OCI-LY7 (cell line): ENCODE data around the gene SHOC2. TPM values are rescaled to one million over a fixed set of nuclear protein-coding genes. Genes with fewer than 3 reads are reported as not detected.

ENCODE experiments used
- BruUV-seq: library from RNA; stranded (reverse); fragments of 400-500 nt; replicated peaks from 2 replicates; lab custom pipeline; 2021; lab: Mats Ljungman, UMichigan
- CTCF ChIA-PET: fragments of 300-600 bp; sonication (Branson Sonifier 250); formaldehyde crosslinking; loops from one replicate; lab custom pipeline; 2022; ENCODE audit warnings: antibody characterized with exemption; ENCODE audit not compliant: unreplicated experiment; lab: Charles Lee
- POLR2A ChIA-PET: fragments of 300-600 bp; sonication (Branson Sonifier 250); formaldehyde crosslinking; loops from one replicate; lab custom pipeline; 2022; ENCODE audit warnings: antibody characterized with exemption; lab: Charles Lee
- DNase-seq: peaks from one replicate; pipeline ENCODE4 v3.0.0-alpha.2; 2015; ENCODE audit warnings: low spot score
- H2AFZ ChIP-seq: fragments of 200-600 bp; sonication (generic), shearing (Covaris generic); 2 replicates; pipeline ENCODE4 v1.6.1; 2014; ENCODE audit warnings: mild to moderate bottlenecking, antibody characterized with exemption, low read length, moderate library complexity
- H3K27ac ChIP-seq: fragments of 200-600 bp; sonication (generic); 2 replicates; pipeline ENCODE4 v1.5.1; 2014; ENCODE audit warnings: mixed run types, low read depth, mild to moderate bottlenecking, moderate library complexity, low read length, inconsistent platforms; ENCODE audit not compliant: poor library complexity, severe bottlenecking
- H3K36me3 ChIP-seq: fragments of 200-600 bp; sonication (generic); 2 replicates; pipeline ENCODE4 v1.6.1; 2014; ENCODE audit warnings: mild to moderate bottlenecking, antibody characterized with exemption, low read length, moderate library complexity, mixed read lengths; ENCODE audit not compliant: insufficient read depth
- H3K4me1 ChIP-seq: fragments of 200-600 bp; sonication (generic); 2 replicates; pipeline ENCODE4 v1.5.1; 2014; ENCODE audit warnings: mild to moderate bottlenecking, low read length; ENCODE audit not compliant: insufficient read depth, poor library complexity, severe bottlenecking
- H3K4me2 ChIP-seq: fragments of 200-600 bp; sonication (generic); 2 replicates; pipeline ENCODE4 v1.6.1; 2014; ENCODE audit warnings: mild to moderate bottlenecking, low read length
- H3K4me3 ChIP-seq: fragments of 200-600 bp; sonication (generic); 2 replicates; pipeline ENCODE4 v1.5.1; 2014; ENCODE audit warnings: mild to moderate bottlenecking, low read depth, low read length; ENCODE audit not compliant: poor library complexity, severe bottlenecking
- H3K79me2 ChIP-seq: fragments of 200-600 bp; sonication (generic); 2 replicates; pipeline ENCODE4 v1.6.1; 2016; ENCODE audit warnings: low read depth, mild to moderate bottlenecking, low read length, moderate library complexity, mixed read lengths; ENCODE audit not compliant: insufficient read depth
- H3K9me2 ChIP-seq: fragments of 200-600 bp; sonication (generic); 2 replicates; pipeline ENCODE4 v1.6.1; 2016; ENCODE audit warnings: mild to moderate bottlenecking, low read length, mixed read lengths; ENCODE audit not compliant: insufficient read depth
- H3K9me3 ChIP-seq: fragments of 200-600 bp; sonication (generic); 2 replicates; pipeline ENCODE4 v1.6.1; 2014; ENCODE audit warnings: mild to moderate bottlenecking, mixed run types, low read length, mixed read lengths
- H4K20me1 ChIP-seq: fragments of 200-600 bp; sonication (generic); 2 replicates; pipeline ENCODE4 v1.6.1; 2014; ENCODE audit warnings: mild to moderate bottlenecking, antibody characterized with exemption, low read length, moderate library complexity, mixed read lengths; ENCODE audit not compliant: insufficient read depth
- CTCF ChIP-seq: fragments of 200-600 bp; sonication (generic); conservative IDR thresholded peaks from 2 replicates; pipeline ENCODE4 v1.5.1; 2014; ENCODE audit warnings: mild to moderate bottlenecking, antibody characterized with exemption, low read length, moderate library complexity, mixed read lengths
- EZH2phosphoT487 ChIP-seq: fragments of 200-600 bp; sonication (generic); IDR thresholded peaks from 2 replicates; pipeline ENCODE4 v1.6.1; 2018; ENCODE audit warnings: low read depth, borderline replicate concordance, mild to moderate bottlenecking, mixed run types, antibody characterized with exemption, low read length, moderate library complexity, mixed read lengths
- intact Hi-C: fragments of 100-400 bp; cut with micrococcal nuclease; formaldehyde crosslinking; loops from one replicate; pipeline ENCODE4 v1.10.0; 2022; ENCODE audit not compliant: unreplicated experiment
- total RNA-seq, 2 experiments: library from RNA; depleted of rRNA in 1 of 2; stranded (reverse); fragments of >200 nt in 1 of 2; shearing (Covaris generic) in 1 of 2; gene quantifications; 2 replicates each; pipeline ENCODE4 v1.2.3, GENCODE V29; 2014 to 2022

SHOC2 gene
- total RNA-seq, 2 experiments from 2014 or later: 54.1 to 92.2 TPM

GRCh38 chr10:110979611-110980010, 60.2 kb downstream of the SHOC2 start:
- no peak overlapping the region for H3K27ac ChIP-seq
- ChIA-PET POLR2A (interaction anchor here (0.7 to 1.3 kb wide), 4 partner anchors 11 to 125 kb away, joined by 3 to 5 read pairs (median 4); no protein-coding TSS in a partner anchor), CTCF (no interaction called here)
- no peak for TF ChIP-seq CTCF
- no peak for TF ChIP-seq EZH2phosphoT487
- no peaks in the 10 kb centered on the region for H3K9me2 ChIP-seq
- no peak overlapping the region for H3K4me3 ChIP-seq
- H3K4me1 ChIP-seq: peaks cover 5% of the 10 kb centered on the region
- H3K79me2 ChIP-seq: peaks cover 93% of the 10 kb centered on the region
- BruUV-seq: no TSS peak
- peaks cover 87% of the 10 kb centered on the region for H3K36me3 ChIP-seq
- H4K20me1 ChIP-seq: peaks cover 19% of the 10 kb centered on the region; the same call in 1 of the 2 replicates
- no peak for DNase-seq
- intact Hi-C loops: no loop called here
- H3K4me2 ChIP-seq: no peak overlapping the region
- no peak overlapping the region for H2AFZ ChIP-seq
- H3K9me3 ChIP-seq: peaks cover 17% of the 10 kb centered on the region; the same call in 1 of the 2 replicates

GRCh38 chr10:110980807-110981206, 61.4 kb downstream of the SHOC2 start:
- no TSS peak for BruUV-seq
- Histone ChIP-seq H4K20me1 (peaks cover 19% of the 10 kb centered on the region; the same call in 1 of the 2 replicates), H3K4me3 (no peak overlapping the region), H3K79me2 (peaks cover 93% of the 10 kb centered on the region), H3K4me2 (no peak overlapping the region), H3K4me1 (peaks cover 5% of the 10 kb centered on the region), H3K9me2 (no peaks in the 10 kb centered on the region), H3K27ac (no peak overlapping the region), H3K9me3 (peaks cover 17% of the 10 kb centered on the region; the same call in 1 of the 2 replicates), H3K36me3 (peaks cover 87% of the 10 kb centered on the region), H2AFZ (no peak overlapping the region)
- intact Hi-C loops: no loop called here
- ChIA-PET CTCF (no interaction called here), POLR2A (interaction anchor here (0.7 kb wide), 1 partner anchor 41 kb away, joined by 3 read pairs; no protein-coding TSS in a partner anchor)
- no peak for DNase-seq
- no peak for TF ChIP-seq CTCF
- no peak for TF ChIP-seq EZH2phosphoT487

- Histone ChIP-seq H4K20me1 (peaks cover 10% of the 10 kb centered on the region; the same call in 1 of the 2 replicates), H3K4me3 (no peak overlapping the region), H3K9me2 (no peaks in the 10 kb centered on the region), H3K4me1 (peaks cover 5% of the 10 kb centered on the region), H3K9me3 (peaks cover 10% of the 10 kb centered on the region; the same call in 1 of the 2 replicates), H3K79me2 (peaks cover 93% of the 10 kb centered on the region), H2AFZ (no peak overlapping the region), H3K4me2 (no peak overlapping the region), H3K27ac (no peak overlapping the region), H3K36me3 (peaks cover 87% of the 10 kb centered on the region)
- POLR2A ChIA-PET: no interaction called here
- no TSS peak for BruUV-seq
- CTCF ChIA-PET: no interaction called here
- no peak for DNase-seq
- TF ChIP-seq CTCF: no peak
- TF ChIP-seq EZH2phosphoT487: no peak
- intact Hi-C loops: no loop called here
Measured at GRCh38 chr10:110983466-110983865, 64.1 kb downstream of the SHOC2 start.
